Measurements from ENCODE around the gene POU2F3. TPM values are rescaled to one million over a fixed set of nuclear protein-coding genes. Genes with fewer than 3 reads are reported as not detected.

POU2F3 gene
- total RNA-seq, 1 experiment from 2014 or later: not detected

GRCh38 chr11:120231963-120232362, 8.0 kb upstream of the POU2F3 start:
- H3K9me3 Mint-ChIP-seq (ENCODE audit: unreplicated experiment): no peaks in the 10 kb centered on the region
- no peak overlapping the region for H3K4me3 ChIP-seq (ENCODE audit: low read depth, low read length)
- H3K9me3 ChIP-seq: no peaks in the 10 kb centered on the region
- peaks cover 4% of the 10 kb centered on the region for H3K27me3 Mint-ChIP-seq (ENCODE audit: insufficient read depth, unreplicated experiment)
- no peak for DNase-seq
- H3K36me3 ChIP-seq (ENCODE audit: control insufficient read depth, insufficient read depth, low read length): no peaks in the 10 kb centered on the region
- no peak overlapping the region for H3K4me3 Mint-ChIP-seq (ENCODE audit: unreplicated experiment)
- POLR2A ChIA-PET: no interaction called here
- H3K4me1 Mint-ChIP-seq (ENCODE audit: low read depth, unreplicated experiment): no peaks in the 10 kb centered on the region
- H3K27ac Mint-ChIP-seq (ENCODE audit: unreplicated experiment): no peak overlapping the region
- BruUV-seq (replicated peaks): no TSS peak
- peaks cover 3% of the 10 kb centered on the region; the same call in 1 of the 2 replicates for H3K27me3 ChIP-seq (replicated peaks; ENCODE audit: control insufficient read depth, insufficient read depth, low read length)
- no peak for TF ChIP-seq CTCF (IDR thresholded peaks at IDR 0.05; ENCODE audit: insufficient read depth in 1 of 2, low read depth in 1 of 2, low read length in 1 of 2, severe bottlenecking in 1 of 2, unreplicated experiment in 1 of 2)
- intact Hi-C loops (cut with micrococcal nuclease; ENCODE audit: unreplicated experiment): no loop called here
- CTCF ChIA-PET: interaction anchor here (1.2 to 12.8 kb wide), 2 partner anchors 63 to 70 kb away, joined by 4 to 246 read pairs; no protein-coding TSS in a partner anchor
- H3K4me1 ChIP-seq: no peaks in the 10 kb centered on the region
- peaks cover 11% of the 10 kb centered on the region for H3K36me3 Mint-ChIP-seq (ENCODE audit: insufficient read depth, unreplicated experiment)

- POLR2A ChIA-PET: no interaction called here
- Mint-ChIP-seq H3K27me3 (ENCODE audit: insufficient read depth, unreplicated experiment) (peaks cover 7% of the 10 kb centered on the region), H3K36me3 (ENCODE audit: insufficient read depth, unreplicated experiment) (peaks cover 11% of the 10 kb centered on the region), H3K4me3 (ENCODE audit: unreplicated experiment) (no peak overlapping the region), H3K4me1 (ENCODE audit: low read depth, unreplicated experiment) (no peaks in the 10 kb centered on the region), H3K9me3 (ENCODE audit: unreplicated experiment) (no peaks in the 10 kb centered on the region), H3K27ac (ENCODE audit: unreplicated experiment) (no peak overlapping the region)
- no peak for DNase-seq
- H3K36me3 ChIP-seq (ENCODE audit: control insufficient read depth, insufficient read depth, low read length): no peaks in the 10 kb centered on the region
- H3K27me3 ChIP-seq (replicated peaks; ENCODE audit: control insufficient read depth, insufficient read depth, low read length): peaks cover 3% of the 10 kb centered on the region
- H3K4me3 ChIP-seq (ENCODE audit: low read depth, low read length): no peak overlapping the region
- CTCF ChIA-PET: interaction anchor here (1.0 to 12.8 kb wide), 2 partner anchors 65 to 69 kb away, joined by 5 to 246 read pairs; no protein-coding TSS in a partner anchor
- no peaks in the 10 kb centered on the region for H3K4me1 ChIP-seq
- intact Hi-C loops (cut with micrococcal nuclease; ENCODE audit: unreplicated experiment): no loop called here
- no TSS peak for BruUV-seq (replicated peaks)
- H3K9me3 ChIP-seq: no peaks in the 10 kb centered on the region
- TF ChIP-seq CTCF (IDR thresholded peaks at IDR 0.05; ENCODE audit: insufficient read depth in 1 of 2, low read depth in 1 of 2, low read length in 1 of 2, severe bottlenecking in 1 of 2, unreplicated experiment in 1 of 2): no peak
Observed at GRCh38 chr11:120233207-120233803, 6.6 kb upstream of the POU2F3 start.

GRCh38 chr11:120235024-120235628, 4.8 kb upstream of the POU2F3 start:
- no TSS peak for BruUV-seq (replicated peaks)
- POLR2A ChIA-PET: no interaction called here
- H3K9me3 Mint-ChIP-seq (ENCODE audit: unreplicated experiment): no peaks in the 10 kb centered on the region
- H3K9me3 ChIP-seq: no peaks in the 10 kb centered on the region
- H3K27me3 Mint-ChIP-seq (ENCODE audit: insufficient read depth, unreplicated experiment): peaks cover 12% of the 10 kb centered on the region
- peak; percentile 89 to 93 for DNase-seq
- H3K36me3 Mint-ChIP-seq (ENCODE audit: insufficient read depth, unreplicated experiment): peaks cover 11% of the 10 kb centered on the region
- no peak overlapping the region for H3K4me3 ChIP-seq (ENCODE audit: low read depth, low read length)
- intact Hi-C loops (cut with micrococcal nuclease; ENCODE audit: unreplicated experiment): loop anchor here (1.0 kb wide), 1 partner anchor 65 kb away; no protein-coding TSS in a partner anchor
- H3K4me1 ChIP-seq: peaks cover 3% of the 10 kb centered on the region
- CTCF ChIA-PET: interaction anchor here (0.6 to 12.8 kb wide), 4 partner anchors 14 to 1231 kb away, joined by 3 to 246 read pairs (median 6); no protein-coding TSS in a partner anchor
- no peak overlapping the region for H3K4me3 Mint-ChIP-seq (ENCODE audit: unreplicated experiment)
- H3K27me3 ChIP-seq (replicated peaks; ENCODE audit: control insufficient read depth, insufficient read depth, low read length): peaks cover 5% of the 10 kb centered on the region
- TF ChIP-seq CTCF (IDR thresholded peaks at IDR 0.05; ENCODE audit: insufficient read depth in 1 of 2, low read depth in 1 of 2, low read length in 1 of 2, severe bottlenecking in 1 of 2, unreplicated experiment in 1 of 2): peak; percentile 97 to 99
- no peaks in the 10 kb centered on the region for H3K36me3 ChIP-seq (ENCODE audit: control insufficient read depth, insufficient read depth, low read length)
- H3K4me1 Mint-ChIP-seq (ENCODE audit: low read depth, unreplicated experiment): no peaks in the 10 kb centered on the region
- H3K27ac Mint-ChIP-seq (ENCODE audit: unreplicated experiment): no peak overlapping the region
